ENCODE results near the gene FABP1.

FABP1 gene

GRCh38 chr2:88077080-88077479 lies 50.8 kb downstream of the FABP1 start:
- peak; percentile 61 to 78 for DNase-seq

GRCh38 chr2:88074854-88075292 lies 53.0 kb downstream of the FABP1 start:
- DNase-seq, result no peak

GRCh38 chr2:88074150-88074549 lies 53.7 kb downstream of the FABP1 start:
- DNase-seq, result no peak
